ENCODE data around the gene CES5A. TPM values are rescaled to one million over a fixed set of nuclear protein-coding genes. Genes with fewer than 3 reads are reported as not detected.

The CES5A gene, protein sequence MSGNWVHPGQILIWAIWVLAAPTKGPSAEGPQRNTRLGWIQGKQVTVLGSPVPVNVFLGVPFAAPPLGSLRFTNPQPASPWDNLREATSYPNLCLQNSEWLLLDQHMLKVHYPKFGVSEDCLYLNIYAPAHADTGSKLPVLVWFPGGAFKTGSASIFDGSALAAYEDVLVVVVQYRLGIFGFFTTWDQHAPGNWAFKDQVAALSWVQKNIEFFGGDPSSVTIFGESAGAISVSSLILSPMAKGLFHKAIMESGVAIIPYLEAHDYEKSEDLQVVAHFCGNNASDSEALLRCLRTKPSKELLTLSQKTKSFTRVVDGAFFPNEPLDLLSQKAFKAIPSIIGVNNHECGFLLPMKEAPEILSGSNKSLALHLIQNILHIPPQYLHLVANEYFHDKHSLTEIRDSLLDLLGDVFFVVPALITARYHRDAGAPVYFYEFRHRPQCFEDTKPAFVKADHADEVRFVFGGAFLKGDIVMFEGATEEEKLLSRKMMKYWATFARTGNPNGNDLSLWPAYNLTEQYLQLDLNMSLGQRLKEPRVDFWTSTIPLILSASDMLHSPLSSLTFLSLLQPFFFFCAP
- not detected for total RNA-seq
- polyA plus RNA-seq: not detected

DNA sequence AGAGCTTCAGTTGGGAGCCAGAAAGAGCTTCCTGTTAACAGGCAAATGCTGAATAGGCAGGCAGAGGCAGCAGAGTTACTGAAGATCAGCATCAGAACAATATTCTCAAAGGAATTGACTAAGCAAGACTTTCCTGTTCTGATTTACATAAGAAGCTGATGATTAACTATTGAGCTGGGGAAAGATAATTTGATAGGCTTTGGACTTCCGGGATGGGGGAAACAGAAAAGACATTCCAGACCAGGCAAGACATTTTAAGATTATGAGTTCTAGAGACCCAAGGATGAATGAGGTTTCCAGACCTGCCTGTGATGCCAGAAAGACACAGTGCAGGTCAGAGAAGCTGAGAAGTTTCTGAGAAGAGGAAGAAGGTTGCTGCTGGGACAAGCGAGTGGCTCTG is at the start of gene CES5A:
CES5A (minus strand) TSS at position 101 of the 400 bp plus-strand sequence. CDS start 152 bp downstream, outside the sequence.
- H3K36me3 ChIP-seq: no peaks in the 10 kb centered on the region

DNA sequence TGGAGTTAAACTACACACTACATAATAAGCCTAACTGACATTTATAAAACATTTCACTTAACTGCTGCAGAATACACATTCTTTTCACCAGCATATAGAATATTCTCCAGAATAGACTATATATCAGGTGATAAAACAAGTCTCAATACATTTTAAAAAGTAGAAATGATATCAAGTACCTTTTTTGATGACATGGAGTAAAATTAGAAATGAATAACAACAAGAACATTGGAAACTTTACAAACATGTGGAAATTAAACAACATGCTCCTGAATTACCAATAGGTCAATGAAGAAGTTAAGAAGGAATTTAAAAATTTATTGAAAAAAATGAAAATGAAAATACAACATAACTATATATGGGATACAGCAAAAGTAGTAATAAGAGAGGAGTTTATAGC is 47.5 kb upstream of the CES5A start:
- H3K27me3 ChIP-seq: peaks cover 0 to 5% (median 2%) of the 10 kb centered on the region in 4 donors
- ATAC-seq (no peak), DNase-seq (no peak), FAIRE-seq (no peak)
- H3K36me3 ChIP-seq: no peaks in the 10 kb centered on the region
- TF ChIP-seq, protein P1, sequence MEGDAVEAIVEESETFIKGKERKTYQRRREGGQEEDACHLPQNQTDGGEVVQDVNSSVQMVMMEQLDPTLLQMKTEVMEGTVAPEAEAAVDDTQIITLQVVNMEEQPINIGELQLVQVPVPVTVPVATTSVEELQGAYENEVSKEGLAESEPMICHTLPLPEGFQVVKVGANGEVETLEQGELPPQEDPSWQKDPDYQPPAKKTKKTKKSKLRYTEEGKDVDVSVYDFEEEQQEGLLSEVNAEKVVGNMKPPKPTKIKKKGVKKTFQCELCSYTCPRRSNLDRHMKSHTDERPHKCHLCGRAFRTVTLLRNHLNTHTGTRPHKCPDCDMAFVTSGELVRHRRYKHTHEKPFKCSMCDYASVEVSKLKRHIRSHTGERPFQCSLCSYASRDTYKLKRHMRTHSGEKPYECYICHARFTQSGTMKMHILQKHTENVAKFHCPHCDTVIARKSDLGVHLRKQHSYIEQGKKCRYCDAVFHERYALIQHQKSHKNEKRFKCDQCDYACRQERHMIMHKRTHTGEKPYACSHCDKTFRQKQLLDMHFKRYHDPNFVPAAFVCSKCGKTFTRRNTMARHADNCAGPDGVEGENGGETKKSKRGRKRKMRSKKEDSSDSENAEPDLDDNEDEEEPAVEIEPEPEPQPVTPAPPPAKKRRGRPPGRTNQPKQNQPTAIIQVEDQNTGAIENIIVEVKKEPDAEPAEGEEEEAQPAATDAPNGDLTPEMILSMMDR (IDR thresholded peaks at IDR 0.05): no peak
- no peaks in the 10 kb centered on the region for H3K4me1 ChIP-seq
- H3K27ac ChIP-seq: no peak overlapping the region
- intact Hi-C loops (cut with DNase I): no loop called here
- H3K4me3 ChIP-seq: no peak overlapping the region
- no peaks in the 10 kb centered on the region for H3K9me3 ChIP-seq

More for the DNA sequence above, at the start of gene CES5A:
- TF ChIP-seq, protein P1 (IDR thresholded peaks at IDR 0.05): no peak
- intact Hi-C loops (cut with DNase I): no loop called here
- Histone ChIP-seq H3K27ac (no peak within 1 kb of the TSS), H3K9me3 (no peaks in the 10 kb centered on the region), H3K27me3 (no peaks in the 10 kb centered on the region), H3K4me1 (no peaks in the 10 kb centered on the region), H3K4me3 (no peak within 1 kb of the TSS)
- WGBS, 2 donors: 40 to 41% methylated on average over 2 of the region's 2 CpGs
- peak in 1 of 4 donors; percentile 30 for ATAC-seq
- no peak for FAIRE-seq
- no peak for DNase-seq

DNA sequence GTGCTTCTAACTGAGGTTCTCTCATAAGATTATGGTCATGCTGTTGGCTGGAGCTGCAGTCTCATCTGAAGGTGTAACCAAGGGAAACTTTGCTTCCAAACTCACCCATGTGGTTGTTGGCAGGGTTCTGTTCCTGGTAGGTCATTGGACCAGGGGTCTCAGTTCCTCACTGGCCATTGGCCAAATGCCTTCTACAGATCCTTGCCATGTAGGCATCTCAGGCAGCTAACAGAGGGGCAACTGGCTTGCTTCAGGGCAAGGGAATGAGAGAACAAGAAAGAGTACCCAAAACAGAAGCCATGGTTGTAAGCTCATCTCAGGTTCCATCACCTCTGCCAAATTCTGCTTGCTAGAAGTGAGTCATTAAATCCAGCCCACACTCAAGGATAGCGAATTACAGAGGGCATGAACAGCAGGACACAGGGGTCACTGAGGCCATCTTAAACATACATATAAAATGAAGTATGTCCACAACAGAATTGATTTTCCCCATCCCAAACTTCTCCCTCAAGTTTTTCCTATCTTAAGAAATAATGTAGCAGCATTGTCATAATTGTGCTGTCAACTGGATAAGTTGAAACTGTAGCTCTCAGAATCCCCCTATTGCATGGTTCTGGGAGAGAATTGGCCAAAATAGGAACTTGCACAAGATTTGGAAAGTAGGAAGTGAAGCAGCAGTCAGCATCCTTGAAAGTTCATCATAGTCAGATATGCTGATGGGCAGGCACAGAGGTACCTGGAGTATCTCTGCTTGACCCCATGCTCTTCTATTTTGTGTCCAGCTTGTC is 42.4 kb upstream of the CES5A start:
- Histone ChIP-seq H3K9me3 (no peaks in the 10 kb centered on the region), H3K27ac (no peak overlapping the region), H3K4me3 (no peak overlapping the region), H3K36me3 (no peaks in the 10 kb centered on the region), H3K27me3 (peaks cover 0 to 3% (median 0%) of the 10 kb centered on the region in 4 donors), H3K4me1 (no peaks in the 10 kb centered on the region)
- 64 to 65% methylated on average over 1 of the region's 1 CpG for WGBS, 2 donors
- intact Hi-C loops (cut with DNase I): no loop called here
- DNase-seq (no peak), FAIRE-seq (no peak), ATAC-seq (no peak)
- TF ChIP-seq, protein P1 (IDR thresholded peaks at IDR 0.05): no peak

DNA sequence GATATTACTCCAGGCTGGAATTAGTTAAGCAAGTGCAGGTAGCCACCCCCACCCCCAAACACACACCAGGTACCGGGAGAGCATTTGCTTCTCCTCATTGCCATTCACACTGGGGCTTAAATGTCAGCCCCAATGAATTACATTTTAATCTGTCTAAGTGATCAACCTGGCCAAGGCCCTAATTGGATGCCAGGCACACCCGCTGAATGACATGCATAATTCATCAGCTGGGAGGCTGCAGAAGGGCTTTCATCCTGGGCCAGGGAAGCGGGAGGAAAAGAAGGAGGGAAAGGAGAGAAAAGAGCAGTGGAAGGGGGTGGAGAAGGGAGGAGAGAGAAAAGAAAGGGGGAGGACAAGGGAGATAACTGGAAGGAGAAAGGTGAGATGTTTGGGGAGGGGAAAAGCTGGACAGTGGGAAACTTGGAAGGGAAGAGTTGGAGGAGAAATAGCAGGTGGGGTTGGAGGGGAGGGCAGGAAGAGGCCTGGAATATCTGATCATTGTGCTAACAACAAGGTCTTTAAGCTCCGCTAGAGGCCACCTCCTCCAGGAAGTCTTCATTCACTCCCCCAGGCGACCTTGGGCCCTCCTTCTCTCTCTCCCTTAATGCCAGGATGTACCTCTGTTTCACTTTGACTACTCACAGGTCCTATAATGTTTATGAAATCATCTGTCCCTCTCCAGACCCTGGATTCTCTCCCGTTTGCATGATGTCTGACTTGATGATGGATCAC is 40.1 kb upstream of the CES5A start:
- H3K27ac ChIP-seq: no peak overlapping the region
- DNase-seq: no peak
- intact Hi-C loops (cut with DNase I): no loop called here
- H3K9me3 ChIP-seq: no peaks in the 10 kb centered on the region
- FAIRE-seq: no peak
- no peaks in the 10 kb centered on the region for H3K36me3 ChIP-seq
- no peak overlapping the region for H3K4me3 ChIP-seq
- no peak for ATAC-seq
- WGBS, 2 donors: 45 to 61% methylated on average over 6 of the region's 6 CpGs
- no peaks in the 10 kb centered on the region for H3K27me3 ChIP-seq
- TF ChIP-seq, protein P1 (IDR thresholded peaks at IDR 0.05): no peak
- H3K4me1 ChIP-seq: no peaks in the 10 kb centered on the region
